ENCODE results near the gene KIRREL3.

The KIRREL3 gene

DNA sequence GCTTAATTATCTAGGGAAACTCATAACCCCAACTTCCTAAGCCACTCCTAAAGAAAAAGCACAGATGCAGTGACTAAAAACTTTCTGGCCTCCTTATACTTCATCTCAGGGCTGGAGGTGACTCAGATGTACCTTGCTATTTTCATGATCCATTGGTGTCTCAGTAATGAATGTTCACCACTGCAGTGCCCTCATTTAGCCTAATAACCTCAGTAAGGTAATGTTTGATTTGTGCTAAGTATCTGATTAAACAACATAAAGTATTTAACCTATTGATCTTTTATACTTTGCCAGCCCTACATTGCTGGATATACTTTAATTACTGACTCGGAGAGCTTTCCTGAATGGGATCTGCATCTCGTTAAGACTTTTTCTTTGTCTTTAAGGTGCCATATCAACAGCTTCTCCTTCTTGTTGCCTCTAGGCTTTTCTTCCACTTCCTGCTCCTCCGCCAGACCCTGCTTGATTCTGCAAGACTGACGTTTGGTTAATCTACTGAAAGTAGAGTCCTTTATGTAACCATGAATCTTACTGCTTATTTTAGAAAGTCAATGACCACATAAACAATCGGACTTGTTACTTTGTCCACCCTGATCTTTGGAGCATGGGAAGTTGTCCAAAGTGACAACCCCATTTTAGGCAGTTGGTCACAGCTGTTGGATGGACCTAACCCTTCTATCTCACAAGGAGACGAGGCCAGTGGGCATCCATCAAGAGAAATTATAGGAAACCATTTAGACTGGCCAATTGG lies 342.1 kb downstream of the KIRREL3 start:
- no peak for DNase-seq

- DNase-seq = no peak
Observed at GRCh38 chr11:126655807-126656128, 344.8 kb downstream of the KIRREL3 start.

DNA sequence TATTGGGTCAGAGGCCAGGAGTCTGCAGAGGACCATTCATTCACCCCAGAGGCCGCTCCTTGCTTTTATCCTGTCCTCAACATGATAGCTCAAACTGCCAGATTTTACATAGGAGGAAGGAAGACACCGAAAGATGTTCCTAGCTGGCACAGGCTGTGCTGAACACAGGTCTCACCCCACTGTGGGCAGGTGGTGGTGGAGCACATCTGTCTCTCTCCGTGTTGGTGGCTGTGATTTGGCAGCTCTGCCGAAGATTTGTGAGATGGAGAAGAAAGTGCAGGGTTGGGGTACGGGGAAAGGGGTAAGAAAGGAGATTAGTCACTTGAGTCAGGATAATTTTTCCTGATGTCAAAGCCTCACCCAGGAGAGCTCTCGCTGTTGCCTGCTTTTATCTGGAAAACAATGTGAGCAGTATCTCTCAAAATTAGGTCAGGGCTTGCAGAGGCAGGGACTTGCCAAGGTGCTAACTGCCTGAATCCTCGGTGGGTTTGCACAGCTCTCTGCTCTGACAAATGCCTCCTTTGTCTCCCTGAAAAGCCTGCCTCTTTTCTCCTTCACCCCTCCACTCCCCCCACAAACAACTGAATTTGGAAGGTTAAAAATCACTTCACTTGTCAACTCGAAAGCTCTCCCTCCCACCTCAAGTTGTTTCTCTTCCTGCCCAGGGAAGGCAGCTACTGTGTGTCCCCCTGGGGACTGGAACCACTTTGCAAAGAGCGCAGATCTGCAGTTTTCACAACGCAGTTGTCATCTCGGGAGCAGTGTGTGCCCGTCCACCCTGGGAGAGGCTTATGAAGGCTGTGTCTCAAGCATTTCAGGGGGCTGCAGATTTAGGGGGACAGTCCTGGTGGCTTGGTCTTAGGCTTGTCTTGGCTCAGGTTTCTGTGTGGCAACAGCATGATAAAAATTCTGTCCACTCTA lies 345.4 kb downstream of the KIRREL3 start:
- no peak for DNase-seq

- DNase-seq = no peak
Observed at GRCh38 chr11:126653040-126653439, 347.5 kb downstream of the KIRREL3 start.

DNA sequence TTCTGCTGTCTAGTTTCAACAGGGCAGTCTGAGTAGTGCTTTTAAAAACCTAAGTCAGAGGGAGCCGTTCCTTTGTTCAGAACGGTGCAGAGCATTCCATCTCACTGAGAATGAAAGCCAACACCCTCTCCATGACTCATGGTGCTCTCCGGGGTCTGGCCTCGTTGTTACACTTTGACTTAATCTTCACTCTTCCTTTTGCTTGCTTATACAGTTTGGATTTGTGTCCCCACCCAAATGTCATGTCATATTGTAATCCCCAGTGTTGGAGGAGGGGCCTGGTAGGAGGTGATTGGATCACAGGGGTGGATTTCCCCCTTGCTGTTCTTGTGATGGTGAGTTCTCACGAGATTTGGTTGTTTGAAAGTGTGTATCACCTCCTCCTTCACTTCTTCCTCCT lies 352.8 kb downstream of the KIRREL3 start:
- DNase-seq = no peak

DNA sequence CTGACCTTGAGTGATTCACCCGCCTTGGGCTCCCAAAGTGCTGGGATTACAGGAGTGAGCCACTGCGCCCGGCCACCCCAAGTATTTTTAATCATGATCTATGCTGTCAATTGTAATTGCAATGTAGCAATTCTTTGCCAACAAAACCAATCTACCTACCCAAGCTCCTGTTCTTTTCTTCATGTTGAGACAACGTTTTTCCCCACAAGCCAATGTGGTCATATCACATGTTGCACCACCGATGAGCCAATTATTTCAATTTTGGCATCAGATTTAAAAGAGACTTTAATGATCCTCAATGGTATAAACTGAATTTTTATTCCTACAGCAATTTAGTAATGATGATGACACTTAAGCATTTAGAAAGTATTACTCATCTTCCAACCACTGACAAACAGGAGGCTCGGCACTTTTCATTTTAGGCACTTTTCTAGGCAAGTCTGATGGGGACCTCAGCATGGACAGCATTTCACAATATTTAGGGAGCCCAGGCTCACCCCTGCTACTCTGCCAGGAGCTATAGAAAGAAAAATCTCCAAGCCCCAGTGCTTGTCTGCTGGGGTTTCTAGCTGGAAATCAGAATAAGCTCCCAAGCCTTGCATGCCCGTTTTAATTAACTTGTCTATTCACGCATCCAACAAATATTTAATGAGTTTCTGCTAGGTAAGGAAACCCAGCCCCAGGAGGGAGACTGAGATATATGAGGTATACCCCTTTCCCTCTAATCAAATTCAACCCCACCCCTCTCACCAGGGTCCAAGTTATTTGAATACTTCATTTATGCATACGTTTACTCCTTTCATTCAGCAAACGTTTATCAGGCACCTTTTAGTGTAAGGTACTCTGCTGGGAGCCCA lies 353.6 kb downstream of the KIRREL3 start:
- no peak for DNase-seq

DNA sequence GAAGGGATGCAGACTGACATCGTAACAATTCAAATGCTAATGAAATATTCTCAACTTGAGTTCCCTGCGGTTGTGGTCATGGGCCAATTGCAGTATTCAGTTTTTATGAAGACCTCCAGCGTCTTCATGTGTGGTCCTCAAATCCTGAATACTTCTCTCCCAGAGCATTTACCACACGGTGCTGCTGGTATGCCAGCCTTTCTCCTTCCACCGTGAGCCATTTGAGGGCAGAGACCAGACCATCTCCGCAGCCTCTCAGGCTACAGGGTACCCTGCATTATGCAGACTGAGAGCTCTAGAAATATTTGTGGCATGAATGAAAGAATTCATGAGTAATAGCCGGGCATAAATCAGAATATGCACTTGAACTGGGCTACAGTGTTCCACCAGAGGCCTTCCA lies 355.4 kb downstream of the KIRREL3 start:
- DNase-seq = no peak

DNA sequence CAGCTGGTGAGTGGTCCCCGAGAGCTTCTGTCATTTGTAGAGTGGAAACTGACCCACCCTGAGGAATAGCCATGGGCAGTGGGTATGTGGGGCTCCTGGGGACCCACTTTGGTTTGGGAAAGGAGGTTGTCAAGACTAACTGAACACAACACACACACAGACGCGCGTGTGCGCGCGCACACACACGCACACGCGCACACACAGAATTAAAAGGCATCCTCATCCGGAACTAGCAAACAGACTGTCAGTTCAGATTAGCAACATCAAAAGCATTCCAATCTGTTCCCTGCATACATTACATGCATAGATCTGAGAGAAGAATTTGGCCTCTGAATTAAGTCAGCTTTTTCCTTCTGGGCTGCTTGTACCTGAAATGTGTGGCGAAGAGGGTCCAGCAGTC lies 360.4 kb downstream of the KIRREL3 start:
- no peak for DNase-seq

GRCh38 chr11:126639692-126640091 lies 360.9 kb downstream of the KIRREL3 start:
- no peak for DNase-seq

DNA sequence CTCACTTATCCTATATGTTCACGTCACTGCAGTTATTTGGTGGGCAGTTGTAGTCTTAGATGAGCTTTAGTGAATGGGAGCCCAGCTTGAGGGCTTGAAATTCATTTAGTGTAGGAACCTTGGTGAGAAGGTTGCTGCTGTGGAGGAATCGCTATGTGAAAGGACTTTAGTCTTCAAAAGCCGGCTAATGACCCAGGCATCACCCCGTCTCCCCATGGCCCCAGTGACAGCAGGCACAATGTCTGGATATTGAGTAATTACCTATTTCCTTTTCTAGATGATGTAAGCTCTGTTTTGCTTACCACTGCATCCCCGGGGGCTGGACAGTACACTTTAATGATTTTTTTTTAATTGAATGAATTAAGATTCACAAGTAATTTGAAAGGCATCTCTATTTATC lies 361.9 kb downstream of the KIRREL3 start:
- no peak for DNase-seq

DNA sequence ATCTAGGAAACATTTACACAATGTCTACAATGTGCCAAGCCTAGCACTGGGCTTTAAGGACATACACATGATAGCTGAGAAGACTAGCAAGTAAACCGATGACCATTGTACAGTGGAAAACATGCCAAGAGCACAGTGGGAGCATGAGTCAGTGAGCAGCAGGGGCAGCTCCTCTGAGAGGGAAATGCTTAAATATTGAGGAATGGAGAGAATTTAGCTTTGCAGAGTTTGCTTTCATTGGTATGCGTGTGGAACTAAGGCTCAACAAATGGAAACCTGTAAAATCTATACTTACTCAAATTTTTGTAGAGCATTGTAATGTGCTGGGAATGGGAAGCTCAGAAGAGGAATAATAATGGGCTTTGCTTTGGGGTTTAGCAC lies 362.8 kb downstream of the KIRREL3 start:
- DNase-seq = no peak

GRCh38 chr11:126636911-126637794 lies 363.4 kb downstream of the KIRREL3 start:
- no peak for DNase-seq

DNA sequence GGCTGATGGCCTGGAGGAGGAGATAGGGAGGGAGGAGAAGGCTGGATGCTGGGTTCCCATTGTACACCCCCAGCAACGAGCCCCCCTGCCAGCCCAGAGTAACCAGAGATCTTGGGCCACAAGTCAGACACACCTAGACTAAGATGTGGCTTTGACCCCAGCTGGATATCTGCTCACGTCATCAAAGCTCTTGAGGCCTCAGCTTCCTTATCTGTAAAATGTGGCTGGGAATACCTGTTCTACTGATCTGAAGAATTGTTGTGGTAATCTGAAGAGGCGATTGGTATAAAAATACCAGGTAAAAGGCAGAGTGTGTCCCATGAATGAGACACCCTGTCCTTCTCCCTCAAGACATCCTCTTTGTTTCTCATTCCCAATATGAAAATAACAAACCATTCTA lies 365.1 kb downstream of the KIRREL3 start:
- DNase-seq = no peak

- no peak for DNase-seq
Observed at GRCh38 chr11:126634963-126635362, 365.6 kb downstream of the KIRREL3 start.

- no peak for DNase-seq
Observed at GRCh38 chr11:126633330-126633729, 367.2 kb downstream of the KIRREL3 start.

- no peak for DNase-seq
Observed at GRCh38 chr11:126630893-126631798, 369.4 kb downstream of the KIRREL3 start.

DNA sequence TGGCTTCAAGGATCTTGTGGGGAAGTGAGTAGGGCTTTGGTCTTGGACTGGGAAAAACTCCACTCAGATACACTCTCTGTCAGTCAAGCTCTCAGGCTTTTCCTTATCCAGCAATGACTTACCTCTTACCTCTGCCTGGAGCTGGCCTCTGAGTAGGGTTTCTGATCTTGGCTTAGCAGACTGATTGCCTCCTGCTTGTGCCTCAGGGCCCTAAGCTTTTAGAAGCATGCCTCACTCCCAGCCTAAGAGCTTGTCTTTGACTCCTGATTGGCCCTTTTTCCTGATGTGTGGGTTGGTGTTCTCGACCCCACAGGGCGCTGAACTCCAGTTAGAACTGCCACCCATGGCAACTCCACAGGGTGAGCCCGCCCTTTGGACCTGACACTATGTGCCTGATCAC lies 370.1 kb downstream of the KIRREL3 start:
- no peak for DNase-seq

- no peak for DNase-seq
Observed at GRCh38 chr11:126628790-126629621, 371.6 kb downstream of the KIRREL3 start.

DNA sequence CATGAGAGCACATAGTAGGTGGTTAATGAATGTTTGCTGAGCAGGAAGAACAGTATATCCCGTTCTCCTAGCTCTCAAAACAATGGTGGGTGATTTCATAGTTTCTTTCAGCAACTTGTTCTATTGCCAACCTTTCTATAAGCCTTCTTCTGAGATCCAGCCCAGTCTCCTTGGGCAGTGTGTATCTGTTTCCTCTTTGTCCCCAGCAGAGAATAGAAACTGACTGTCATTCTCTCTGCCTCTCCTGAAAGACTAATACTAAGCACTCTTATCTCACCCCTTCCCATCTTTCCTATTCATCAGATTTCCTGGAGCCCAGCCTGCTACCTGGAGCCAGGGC lies 372.1 kb downstream of the KIRREL3 start:
- no peak for DNase-seq

DNA sequence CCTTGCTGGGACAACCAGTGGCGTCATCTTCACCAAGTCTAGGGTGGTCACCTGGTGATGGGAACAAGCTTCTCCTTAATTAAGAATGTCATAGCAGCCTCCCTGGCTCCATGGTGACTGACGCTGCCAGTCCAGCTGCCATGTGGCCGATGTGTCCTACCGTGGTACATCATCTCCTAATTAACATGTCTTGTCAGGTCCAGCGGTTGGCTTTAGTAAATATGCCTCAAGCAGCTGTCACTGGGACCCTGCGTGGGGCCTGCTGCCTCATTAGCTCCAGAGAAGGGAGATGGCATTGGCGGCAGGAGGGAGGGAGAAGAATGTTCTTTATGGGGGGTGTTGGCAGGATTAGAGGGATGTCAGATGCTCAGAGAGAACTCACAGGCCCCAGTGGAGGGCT lies 373.1 kb downstream of the KIRREL3 start:
- DNase-seq = no peak

All from hematopoietic multipotent progenitor cell treated with erythropoietin and hydrocortisone succinate and interleukin-3 and kit ligand, for 4 days (in vitro differentiated cells).